ENCODE results near the gene PTPRK.

The PTPRK gene

DNA sequence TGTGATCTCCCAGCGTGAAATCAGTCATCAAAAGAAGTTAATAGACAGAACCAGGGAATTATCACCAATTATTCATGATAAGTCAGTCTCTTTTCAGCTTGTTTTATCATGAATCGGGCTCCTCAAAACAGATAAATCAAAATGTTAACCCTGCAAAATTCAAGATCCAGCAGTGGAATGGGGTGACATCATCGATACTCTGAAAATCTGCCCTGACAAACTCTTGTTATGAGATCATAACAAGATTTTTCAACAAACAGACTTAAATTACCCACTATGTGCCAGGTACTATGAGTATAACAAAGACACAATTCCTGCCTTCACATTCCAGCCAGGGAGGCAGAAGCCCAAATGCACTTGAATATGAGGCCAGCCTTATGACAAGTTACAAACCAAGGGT is 64.4 kb downstream of the PTPRK start:
- intact Hi-C loops (cut with DNase I; ENCODE audit: low total_unique reads), result no loop called here
- TF ChIP-seq, protein P1, sequence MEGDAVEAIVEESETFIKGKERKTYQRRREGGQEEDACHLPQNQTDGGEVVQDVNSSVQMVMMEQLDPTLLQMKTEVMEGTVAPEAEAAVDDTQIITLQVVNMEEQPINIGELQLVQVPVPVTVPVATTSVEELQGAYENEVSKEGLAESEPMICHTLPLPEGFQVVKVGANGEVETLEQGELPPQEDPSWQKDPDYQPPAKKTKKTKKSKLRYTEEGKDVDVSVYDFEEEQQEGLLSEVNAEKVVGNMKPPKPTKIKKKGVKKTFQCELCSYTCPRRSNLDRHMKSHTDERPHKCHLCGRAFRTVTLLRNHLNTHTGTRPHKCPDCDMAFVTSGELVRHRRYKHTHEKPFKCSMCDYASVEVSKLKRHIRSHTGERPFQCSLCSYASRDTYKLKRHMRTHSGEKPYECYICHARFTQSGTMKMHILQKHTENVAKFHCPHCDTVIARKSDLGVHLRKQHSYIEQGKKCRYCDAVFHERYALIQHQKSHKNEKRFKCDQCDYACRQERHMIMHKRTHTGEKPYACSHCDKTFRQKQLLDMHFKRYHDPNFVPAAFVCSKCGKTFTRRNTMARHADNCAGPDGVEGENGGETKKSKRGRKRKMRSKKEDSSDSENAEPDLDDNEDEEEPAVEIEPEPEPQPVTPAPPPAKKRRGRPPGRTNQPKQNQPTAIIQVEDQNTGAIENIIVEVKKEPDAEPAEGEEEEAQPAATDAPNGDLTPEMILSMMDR (IDR thresholded peaks at IDR 0.05), result no peak

DNA sequence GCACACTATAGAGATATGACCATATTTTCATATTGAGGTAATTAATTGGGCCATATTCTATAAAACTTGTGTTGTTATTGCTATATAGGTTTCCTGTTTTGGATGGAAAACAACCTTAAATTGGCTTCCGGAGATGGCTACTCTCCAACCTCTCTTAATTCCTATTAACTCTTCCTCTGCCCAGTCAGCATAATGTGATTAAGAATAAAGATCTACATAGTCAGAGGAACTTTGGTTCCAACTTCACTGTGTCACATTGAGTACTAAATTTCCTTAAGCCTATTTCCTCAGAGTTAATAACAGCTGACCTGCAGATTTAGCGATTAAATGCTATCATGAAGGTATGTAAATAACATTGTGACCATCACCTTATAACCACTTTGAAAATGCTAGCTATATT is 67.7 kb downstream of the PTPRK start:
- H3K27me3 ChIP-seq, result no peaks in the 10 kb centered on the region
- H3K4me1 ChIP-seq, result peaks cover 0 to 10% (median 0%) of the 10 kb centered on the region in 4 donors
- TF ChIP-seq, protein P1 (IDR thresholded peaks at IDR 0.05), result no peak
- no peak for DNase-seq
- intact Hi-C loops (cut with DNase I; ENCODE audit: low total_unique reads), result no loop called here
- H3K9me3 ChIP-seq, result no peaks in the 10 kb centered on the region
- H3K36me3 ChIP-seq, result no peaks in the 10 kb centered on the region
- no peak overlapping the region for H3K4me3 ChIP-seq
- H3K27ac ChIP-seq, result no peak overlapping the region

More for the DNA sequence above, 64.4 kb downstream of the PTPRK start:
- no peak overlapping the region for H3K4me3 ChIP-seq
- H3K27ac ChIP-seq, result no peak overlapping the region
- no peaks in the 10 kb centered on the region for H3K9me3 ChIP-seq
- no peaks in the 10 kb centered on the region for H3K27me3 ChIP-seq
- peaks cover 0 to 10% (median 0%) of the 10 kb centered on the region in 4 donors for H3K4me1 ChIP-seq
- H3K36me3 ChIP-seq, result no peaks in the 10 kb centered on the region
- DNase-seq, result no peak

DNA sequence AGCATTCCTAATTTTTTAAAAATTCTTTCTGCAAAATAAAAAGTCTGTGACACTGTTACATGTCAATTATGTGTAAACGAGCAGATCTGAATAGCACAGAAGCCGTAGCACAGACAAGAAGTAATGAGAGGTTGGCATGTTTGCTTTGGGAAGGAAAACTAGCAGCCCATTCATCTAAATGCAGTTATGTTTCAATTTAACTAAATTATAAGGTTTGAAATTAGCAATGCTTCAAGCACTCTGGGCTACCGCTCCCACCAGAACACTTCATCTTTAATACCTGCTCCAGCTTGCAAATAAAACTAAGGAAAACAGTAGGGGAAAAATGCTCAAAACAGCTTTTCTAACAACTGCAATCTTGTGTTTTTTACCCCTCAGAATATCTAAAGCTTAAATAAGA is 73.9 kb downstream of the PTPRK start:
- no peak for DNase-seq
- intact Hi-C loops (cut with DNase I; ENCODE audit: low total_unique reads), result no loop called here
- Histone ChIP-seq H3K4me1 (peaks cover 0 to 15% (median 6%) of the 10 kb centered on the region in 4 donors), H3K4me3 (no peak overlapping the region), H3K9me3 (no peaks in the 10 kb centered on the region), H3K27me3 (no peaks in the 10 kb centered on the region), H3K27ac (no peak overlapping the region), H3K36me3 (no peaks in the 10 kb centered on the region)
- TF ChIP-seq, protein P1 (IDR thresholded peaks at IDR 0.05), result no peak

DNA sequence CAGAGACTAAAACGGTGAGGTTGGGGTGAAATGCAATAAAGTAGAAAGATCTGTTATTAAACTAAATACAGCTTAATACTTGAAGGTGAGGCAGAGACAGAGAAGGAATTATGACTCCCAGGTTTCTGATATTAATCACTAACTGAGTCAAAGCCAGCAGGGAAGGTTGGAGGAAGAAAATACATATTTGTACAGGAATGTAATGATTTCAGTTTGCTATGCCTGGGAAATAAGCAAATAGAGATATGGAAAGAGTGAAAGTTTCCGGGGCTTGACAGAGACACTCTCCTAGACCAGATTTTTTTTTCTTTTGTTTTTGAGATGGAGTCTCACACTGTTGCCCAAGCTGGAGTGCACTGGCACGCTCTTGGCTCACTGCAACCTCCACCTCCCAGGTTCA is 76.8 kb downstream of the PTPRK start:
- Histone ChIP-seq H3K27me3 (no peaks in the 10 kb centered on the region), H3K4me3 (no peak overlapping the region), H3K9me3 (no peaks in the 10 kb centered on the region), H3K4me1 (peaks cover 0 to 16% (median 6%) of the 10 kb centered on the region in 4 donors), H3K36me3 (no peaks in the 10 kb centered on the region), H3K27ac (no peak overlapping the region)
- TF ChIP-seq, protein P1 (IDR thresholded peaks at IDR 0.05), result no peak
- no peak for DNase-seq
- intact Hi-C loops (cut with DNase I; ENCODE audit: low total_unique reads), result no loop called here

DNA sequence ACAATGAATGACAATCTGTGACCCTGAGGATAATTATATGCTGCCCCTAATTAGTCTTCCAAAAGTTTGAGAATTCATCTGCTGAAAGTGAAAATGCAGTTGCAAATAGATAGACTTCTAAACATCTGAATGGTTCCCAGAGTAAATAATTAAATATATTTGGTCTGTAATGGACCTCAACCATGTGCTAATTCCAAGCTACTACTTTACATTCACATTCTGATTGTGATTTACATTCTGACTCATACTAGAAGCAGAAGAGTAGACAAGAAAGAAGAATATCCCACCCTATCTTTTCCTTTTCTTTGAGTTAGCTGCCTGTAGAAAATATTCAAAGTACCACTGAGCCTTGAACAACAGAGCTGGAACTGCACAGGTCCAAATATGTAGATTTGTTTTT is 80.8 kb downstream of the PTPRK start:
- TF ChIP-seq, protein P1 (IDR thresholded peaks at IDR 0.05), result no peak
- intact Hi-C loops (cut with DNase I; ENCODE audit: low total_unique reads), result no loop called here
- H3K36me3 ChIP-seq, result no peaks in the 10 kb centered on the region
- no peaks in the 10 kb centered on the region for H3K27me3 ChIP-seq
- no peaks in the 10 kb centered on the region for H3K9me3 ChIP-seq
- H3K4me3 ChIP-seq, result no peak overlapping the region
- H3K27ac ChIP-seq, result no peak overlapping the region
- peaks cover 0 to 27% (median 11%) of the 10 kb centered on the region in 4 donors for H3K4me1 ChIP-seq
- DNase-seq, result no peak

DNA sequence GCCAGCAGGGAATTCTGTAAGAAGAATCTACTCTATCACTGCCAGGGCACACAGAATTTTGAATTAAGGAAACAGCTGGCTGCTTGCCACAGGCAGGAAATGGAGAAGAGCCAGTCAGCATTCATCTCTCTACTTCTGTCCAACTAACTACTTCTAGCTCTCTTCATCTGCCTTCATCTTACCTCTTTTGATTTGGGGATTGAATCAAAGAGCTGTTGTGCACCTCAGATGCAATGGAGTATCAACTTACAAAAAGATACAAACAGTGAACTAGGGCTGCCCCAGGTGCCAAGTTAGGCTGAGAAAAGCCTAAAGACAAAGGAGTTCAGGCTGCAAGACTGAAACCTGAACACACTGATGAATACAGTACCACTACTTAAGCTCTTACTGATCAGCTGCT is 82.0 kb downstream of the PTPRK start:
- no peaks in the 10 kb centered on the region for H3K36me3 ChIP-seq
- no peak overlapping the region for H3K4me3 ChIP-seq
- no peak overlapping the region for H3K27ac ChIP-seq
- H3K4me1 ChIP-seq, result peaks cover 0 to 28% (median 10%) of the 10 kb centered on the region in 4 donors
- intact Hi-C loops (cut with DNase I; ENCODE audit: low total_unique reads), result no loop called here
- no peaks in the 10 kb centered on the region for H3K9me3 ChIP-seq
- TF ChIP-seq, protein P1 (IDR thresholded peaks at IDR 0.05), result no peak
- no peaks in the 10 kb centered on the region for H3K27me3 ChIP-seq
- DNase-seq, result no peak

Measured in tibial artery (tissue), 4 donors.